Measurements from ENCODE around the gene SLC4A2.

- TF ChIP-seq GATA2 (IDR thresholded peaks at IDR 0.05; ENCODE audit: low read depth, low read length) (no peak), GATA3 (IDR thresholded peaks at IDR 0.05; ENCODE audit: low read depth, low read length) (no peak)
Observed at GRCh38 chr7:151103973-151104372, 44.6 kb downstream of the SLC4A2 start.
